ENCODE measurements around the gene HIF3A.
A peak's percentile ranks its signal among the peaks of the same experiment; 100 is the strongest.

HIF3A gene

DNA sequence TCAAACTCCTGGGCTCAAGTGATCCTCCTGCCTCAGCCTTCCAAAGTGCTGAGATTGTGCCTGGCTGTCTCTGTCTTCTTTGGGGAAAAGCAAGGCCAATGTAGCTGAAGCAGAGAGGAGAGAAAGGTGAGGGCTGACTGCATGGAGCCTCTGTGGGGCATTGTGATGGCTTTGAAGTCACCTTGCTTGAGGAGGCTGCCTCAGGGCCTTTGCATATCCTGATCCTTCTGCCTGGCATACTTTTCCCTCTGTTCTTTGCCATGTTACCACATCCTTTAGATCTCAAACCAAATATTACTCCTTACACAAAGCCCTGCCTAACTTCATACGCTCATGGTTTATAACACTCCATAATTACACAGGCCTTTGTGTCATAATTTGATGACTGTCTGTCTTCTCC lies 40.6 kb downstream of the HIF3A start:
- no peak for DNase-seq

DNA sequence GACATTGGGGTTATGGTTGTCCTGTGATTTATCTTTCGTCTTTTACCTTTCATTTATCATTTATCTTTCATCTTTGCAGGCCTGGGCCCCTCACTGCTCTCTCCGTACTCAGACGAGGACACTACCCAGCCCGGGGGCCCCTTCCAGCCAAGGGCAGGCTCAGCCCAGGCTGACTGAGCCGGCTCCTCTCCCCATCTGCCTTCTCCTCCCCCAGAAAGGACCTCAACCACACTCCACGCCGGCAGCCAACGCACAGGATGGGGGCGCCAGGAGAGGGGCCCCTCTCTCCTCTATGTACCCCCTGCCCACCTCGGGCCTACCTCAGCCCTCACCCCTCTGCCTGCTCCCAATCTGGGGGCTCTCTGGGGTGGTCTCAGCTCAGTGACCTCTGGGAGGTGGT lies 42.6 kb downstream of the HIF3A start:
- no peak for DNase-seq

DNA sequence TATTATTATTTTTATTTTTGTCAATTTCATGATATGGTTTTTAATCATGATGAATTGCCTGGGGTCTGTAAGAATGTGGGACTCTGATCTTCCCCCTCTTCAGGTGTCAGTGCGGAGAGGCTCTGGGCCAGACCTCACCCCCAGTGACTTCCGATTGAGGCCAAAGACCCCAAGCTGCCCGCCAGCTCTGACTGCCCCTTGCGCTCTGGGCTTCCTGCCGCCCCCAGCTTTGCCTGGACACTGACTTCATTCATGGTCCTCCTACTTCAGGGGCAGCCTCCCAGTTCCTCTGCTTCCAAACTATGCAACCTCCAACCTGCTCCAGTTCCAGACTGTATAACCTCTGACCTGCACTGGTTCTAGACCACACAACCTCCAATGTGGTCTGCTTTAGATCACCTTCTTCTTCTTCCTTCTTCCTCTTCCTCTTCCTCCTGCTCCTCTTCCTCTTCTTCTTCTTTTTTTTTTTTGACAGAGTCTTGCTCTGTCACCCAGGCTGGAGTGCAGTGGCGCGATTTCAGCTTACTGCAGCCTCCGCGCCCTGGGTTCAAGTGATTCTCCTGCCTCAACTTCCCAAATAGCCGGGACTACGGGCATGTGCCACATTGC lies 43.3 kb downstream of the HIF3A start:
- DNase-seq = no peak

DNA sequence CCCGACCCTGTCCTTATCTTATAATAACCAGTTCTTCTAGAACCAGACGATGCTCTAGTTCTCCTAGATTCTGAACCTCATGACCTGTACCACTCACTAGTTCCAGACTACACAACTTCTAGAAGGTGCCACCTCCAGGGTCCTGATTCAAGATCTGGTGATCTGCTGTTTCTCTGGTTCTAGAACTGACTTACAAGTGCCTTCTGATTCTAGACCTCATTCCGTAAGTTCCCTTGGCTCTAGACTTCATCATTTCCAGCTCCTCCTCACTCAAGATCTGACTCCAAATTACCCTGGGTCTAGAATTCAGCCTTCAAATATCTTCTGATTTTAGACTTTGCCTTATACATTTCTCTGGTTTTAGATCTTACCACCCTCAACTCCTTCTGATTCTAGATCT lies 45.1 kb downstream of the HIF3A start:
- no peak for DNase-seq

DNA sequence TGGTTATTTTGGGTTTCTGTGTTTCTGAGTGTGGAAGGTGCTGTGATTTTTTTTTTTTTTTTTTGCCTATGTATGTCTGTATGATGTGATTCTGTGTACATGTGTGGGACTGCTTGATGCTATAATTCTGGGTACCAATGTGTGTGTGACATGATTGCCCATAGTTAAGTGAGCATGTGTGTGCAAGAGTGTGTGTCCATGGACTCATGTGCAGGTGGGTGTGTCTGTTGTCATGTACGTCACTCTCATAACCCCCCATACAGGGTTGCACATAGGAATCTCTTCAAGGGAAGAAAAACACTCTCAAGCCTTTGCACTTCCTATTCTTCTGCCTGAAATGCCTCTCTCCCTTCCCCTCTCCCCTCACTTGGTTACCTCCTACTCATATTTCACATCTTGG lies 47.5 kb downstream of the HIF3A start:
- DNase-seq = no peak

DNA sequence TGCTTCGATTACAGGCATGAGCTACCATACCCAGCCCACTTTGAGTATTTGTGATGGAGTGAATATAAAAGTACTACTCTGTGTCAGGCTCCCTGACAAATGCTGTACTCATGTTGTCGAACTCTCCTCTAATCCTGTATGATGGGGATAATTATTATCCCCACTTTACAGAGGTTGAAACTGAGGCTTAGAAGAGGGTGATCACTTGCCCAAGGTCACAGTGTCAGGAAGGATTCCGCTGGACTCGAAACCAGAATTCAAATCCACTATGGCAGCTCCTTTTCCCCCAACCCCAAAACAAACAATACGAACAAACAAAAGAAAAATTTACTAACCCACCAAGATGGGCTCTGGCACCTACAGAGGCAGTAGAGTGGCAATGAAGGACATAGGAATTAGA lies 48.3 kb downstream of the HIF3A start:
- no peak for DNase-seq

DNA sequence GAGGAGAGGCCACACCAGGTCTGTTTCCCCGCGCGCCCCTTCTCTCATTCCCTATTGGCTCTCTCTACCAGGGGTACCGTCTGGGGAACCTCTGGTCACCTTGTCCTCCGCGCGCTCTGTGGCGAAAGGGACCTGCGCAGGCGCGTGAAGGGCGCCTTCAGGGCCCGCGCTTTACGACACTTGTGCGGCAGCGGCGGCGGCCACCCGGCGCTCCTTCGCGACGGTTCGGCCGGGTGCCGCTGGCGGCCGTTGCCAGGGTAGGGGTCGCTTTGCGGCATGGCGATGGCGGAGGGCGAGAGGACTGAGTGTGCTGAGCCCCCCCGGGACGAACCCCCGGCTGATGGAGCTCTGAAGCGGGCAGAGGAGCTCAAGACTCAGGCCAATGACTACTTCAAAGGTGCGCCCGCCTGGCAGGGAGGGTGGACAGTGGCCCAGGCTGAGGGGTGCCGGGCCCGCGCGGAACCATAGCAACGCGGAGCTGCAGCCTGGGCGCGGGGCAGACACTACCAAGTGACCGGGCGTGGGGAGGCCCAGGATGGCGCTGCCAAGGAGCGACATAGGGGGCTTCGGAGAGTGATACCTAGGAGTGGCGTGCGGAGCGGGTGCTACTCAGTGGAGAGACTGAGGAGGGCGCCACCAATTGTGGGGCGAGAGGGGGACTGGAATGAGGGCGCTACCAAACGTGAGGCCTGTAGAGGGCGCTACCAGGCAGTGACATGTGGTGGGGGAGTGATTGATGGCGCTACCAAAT lies 50.2 kb downstream of the HIF3A start, which contains the start of gene PPP5C:
Gene PPP5C (plus strand): TSS at position 267 of the 751 bp plus-strand sequence. CDS start 10 bp downstream, at position 277.
- DNase-seq = peak; percentile 96

DNA sequence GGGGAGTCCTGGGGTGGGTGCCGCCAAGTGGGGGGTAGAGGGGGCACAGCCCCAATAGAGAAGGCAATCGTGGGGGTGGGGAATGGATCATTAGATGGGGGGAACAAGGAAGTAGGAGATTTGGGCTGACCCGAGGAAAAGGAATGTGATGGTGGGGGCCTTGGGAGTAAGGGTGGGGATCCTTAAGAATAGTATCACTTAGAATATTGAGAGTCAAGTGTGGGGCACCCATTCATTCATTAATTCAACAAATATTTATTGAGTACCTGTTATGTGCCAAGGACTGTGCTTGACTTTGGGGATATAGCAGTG lies 50.7 kb downstream of the HIF3A start:
- DNase-seq = no peak

DNA sequence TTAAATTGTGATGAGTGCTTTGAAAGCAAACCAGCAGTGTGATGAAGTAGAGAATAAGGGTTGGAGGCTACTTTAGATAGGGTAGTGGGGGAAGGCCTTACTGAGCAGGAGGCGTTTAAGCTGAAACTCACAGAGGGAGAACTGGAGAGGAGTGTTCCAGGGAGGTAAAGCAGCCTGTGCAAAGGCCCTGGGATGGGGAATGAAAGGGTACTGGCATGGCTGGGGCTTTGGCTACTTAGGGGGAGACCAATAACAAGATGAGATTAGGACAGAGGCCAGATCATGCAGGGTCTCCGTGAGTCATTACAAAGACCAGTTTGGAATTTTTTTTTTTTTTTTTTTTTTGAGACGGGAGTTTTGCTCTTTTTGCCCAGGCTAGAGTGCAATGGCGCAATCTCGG lies 51.1 kb downstream of the HIF3A start:
- no peak for DNase-seq

DNA sequence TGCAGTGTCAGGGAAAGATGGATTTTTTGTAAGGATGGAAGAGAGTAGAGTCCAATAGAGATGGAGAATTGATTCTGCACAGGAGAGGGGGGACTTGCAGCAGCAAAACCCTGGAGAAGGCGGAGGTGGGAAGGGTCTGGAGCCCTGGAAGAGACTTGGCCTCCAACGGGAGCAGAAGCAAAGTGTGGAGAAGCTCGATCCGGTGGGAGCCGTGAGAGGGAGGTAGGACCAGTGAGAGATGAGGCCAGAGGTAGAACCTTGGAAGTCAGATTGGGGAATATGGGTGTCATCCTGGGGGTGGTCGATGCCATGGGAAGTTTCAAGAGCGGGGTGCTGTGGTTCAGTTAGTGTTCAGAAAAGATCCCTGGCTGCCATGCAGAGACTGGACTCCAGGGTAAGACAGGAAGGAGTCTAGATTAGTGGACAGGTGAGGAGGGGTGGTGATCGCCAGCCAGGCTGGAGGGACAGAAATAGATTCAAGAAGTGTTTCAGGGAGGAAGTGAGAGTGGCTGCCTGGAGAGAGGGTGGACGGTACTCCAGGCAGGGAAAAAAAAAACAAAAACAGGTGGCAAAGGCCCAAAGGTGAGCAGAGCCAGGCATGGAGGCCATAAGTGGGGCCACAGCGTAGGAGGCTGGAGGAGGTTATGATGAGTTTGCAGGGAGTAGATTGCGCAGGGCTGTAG lies 52.6 kb downstream of the HIF3A start:
- no peak for DNase-seq

DNA sequence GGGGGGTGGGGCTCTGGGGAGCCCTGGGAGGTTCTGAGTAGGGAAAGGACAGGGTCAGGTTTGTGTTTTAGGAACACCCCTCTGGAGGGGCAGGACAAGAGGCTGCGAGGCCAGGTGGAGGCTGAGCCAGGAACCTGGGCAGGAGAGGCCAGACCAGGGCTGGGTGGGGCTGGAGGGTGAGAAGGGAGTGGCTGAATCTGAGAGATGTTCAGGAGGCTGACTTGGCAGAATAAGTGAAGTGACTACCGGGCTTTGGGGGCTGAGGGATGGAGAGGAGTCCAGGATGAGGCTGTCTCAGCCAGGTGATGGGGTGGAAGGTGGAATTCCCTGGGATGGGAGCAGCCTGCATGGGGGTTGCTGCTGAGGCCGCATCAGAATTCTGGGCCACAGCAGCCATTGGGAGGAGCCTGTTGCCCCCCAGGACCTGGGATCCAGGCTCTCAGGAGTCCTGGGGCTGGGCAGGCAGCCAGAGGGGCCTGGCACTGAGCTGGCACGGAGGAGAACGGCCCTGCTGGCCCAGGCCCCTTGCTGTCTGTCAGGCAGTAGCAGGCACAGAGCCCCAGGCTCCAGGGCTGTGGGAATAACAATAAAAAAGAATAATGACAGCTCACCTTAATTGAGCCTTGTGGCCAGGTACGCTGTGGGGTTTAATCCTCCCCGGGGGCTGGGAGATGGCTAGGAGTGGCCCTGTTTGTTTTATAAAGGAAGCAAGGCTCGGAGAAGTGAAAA lies 53.4 kb downstream of the HIF3A start:
- DNase-seq = peak; percentile 44

DNA sequence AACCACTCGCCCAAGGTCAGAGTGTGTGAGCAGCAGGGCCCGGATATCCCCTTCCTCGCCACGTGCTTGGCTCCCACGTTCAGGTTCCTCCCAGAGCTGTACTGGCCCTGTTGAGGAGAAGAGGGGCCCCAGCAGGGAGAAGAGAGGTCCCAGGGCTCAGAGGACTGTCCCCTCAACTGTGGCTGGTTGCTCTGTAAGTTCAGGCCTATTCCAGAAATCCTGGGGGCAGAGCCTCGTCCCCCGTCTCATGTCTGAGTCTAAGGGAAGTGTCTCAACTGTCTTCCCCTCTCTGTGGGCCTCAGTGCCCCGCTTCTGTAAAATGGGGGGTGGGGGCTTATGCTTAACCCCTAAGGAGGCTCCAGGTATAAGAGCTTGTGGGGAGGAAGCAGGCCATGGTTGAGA lies 53.9 kb downstream of the HIF3A start:
- peak; percentile 55 for DNase-seq

DNA sequence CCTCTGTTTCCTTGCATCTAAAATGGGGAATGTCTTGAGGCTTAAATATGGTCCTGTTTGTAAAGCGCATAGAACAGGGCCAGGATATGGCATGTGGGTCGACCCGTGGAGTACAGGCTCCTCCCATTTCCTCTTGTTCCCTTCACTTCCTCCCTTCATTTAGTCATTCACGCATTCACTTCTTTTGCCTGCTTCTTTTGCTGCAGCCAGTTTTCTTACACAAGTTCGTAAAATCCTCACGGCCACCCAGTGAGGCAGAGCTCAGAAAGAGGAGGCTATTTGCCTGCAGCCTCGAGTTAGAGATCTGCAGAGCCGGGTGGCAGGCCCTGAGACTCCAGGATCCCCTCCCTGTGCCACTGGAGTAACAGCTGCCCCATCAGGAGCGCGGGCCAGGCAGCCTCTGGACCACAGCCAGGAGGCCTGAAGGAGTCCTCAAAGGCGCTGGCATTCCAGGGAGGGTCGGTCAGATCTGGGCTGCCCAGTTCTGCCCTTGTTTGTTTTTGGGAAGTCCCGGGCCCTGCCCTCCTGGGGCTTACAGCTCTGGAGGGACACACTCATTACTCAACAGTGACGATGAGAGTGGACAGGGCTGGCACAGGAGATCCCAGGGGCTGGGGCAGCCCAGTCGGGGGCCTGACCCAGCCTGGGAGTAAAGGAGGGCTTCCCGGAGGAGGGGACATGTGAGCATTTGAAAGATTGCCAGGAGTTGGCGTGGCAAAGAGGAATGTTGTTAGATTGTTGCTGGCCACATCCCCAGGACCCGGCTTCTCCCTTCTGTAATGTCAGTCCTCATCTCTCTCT lies 54.6 kb downstream of the HIF3A start:
- DNase-seq = peak; percentile 65

DNA sequence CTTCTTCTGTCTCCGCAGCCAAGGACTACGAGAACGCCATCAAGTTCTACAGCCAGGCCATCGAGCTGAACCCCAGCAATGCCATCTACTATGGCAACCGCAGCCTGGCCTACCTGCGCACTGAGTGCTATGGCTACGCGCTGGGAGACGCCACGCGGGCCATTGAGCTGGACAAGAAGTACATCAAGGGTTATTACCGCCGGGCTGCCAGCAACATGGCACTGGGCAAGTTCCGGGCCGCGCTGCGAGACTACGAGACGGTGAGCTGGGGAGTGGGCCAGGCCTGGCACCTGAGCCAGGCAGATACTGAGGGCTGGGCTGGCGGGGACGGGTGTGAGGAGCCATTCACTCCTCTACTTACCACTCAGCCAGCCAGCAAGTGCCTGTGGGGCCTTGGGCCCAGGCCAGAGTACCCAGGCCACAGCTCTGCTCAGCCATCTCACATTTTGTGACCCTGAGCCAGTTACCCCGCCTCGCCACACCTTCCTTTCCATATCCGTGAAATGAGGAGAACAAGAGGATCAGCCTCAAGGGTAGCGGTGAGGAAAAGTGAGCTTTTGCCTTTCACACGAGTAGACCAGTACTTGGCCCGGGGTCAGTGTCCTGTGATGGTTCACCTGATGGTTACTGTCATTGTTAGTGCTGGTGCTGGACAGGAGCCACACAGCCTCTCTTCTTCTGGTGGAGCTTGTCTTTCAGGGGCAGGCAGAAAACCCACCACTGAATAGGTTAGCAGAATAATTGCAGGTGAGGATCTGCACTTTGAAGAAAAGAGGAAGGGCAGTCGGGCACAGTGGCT lies 57.1 kb downstream of the HIF3A start:
- no peak for DNase-seq

DNA sequence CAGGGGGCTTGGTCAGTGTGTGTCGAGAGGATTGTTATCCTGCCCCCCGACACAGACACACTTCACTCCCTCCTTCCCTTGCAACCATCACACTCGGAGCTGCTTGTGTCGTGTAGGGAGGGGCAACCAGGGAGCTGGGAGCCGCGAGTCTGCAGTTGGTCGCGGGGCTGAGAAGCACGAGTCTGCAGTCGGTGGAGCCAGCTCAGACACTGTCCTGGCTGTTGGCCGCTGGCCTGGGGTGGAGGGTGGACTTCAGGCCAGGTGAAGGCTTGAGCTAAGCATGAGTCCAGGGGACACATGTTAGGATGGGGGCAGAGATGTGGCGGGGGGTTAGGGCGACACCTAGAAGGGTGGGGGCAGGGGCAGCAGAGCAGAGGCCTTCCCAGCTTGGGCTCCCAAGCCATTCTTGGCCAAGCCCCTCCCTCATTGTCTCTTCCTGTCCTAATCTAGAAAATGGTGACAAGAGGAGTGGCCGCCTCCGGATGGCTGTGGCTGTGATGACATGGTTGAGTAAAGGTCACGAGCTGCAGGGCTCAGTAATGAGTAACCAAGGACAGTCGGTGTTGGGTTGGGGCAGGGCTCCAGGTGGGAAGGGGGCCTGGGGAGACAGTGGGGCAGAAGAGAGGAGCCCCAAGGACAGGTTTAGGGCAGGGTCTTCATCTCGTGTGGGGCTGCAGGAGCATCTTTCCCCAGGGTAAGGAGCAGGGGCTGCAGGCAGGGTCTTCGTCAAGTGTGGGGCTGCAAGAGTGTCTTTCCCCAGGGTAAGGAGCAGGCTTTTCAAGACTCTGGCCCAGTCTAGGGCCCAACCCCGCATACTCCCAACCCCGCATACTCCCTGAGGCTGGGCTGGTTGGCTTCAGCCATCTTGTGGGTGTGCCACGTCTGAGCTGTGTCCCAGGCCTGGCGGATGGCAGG lies 58.6 kb downstream of the HIF3A start:
- DNase-seq = no peak

DNA sequence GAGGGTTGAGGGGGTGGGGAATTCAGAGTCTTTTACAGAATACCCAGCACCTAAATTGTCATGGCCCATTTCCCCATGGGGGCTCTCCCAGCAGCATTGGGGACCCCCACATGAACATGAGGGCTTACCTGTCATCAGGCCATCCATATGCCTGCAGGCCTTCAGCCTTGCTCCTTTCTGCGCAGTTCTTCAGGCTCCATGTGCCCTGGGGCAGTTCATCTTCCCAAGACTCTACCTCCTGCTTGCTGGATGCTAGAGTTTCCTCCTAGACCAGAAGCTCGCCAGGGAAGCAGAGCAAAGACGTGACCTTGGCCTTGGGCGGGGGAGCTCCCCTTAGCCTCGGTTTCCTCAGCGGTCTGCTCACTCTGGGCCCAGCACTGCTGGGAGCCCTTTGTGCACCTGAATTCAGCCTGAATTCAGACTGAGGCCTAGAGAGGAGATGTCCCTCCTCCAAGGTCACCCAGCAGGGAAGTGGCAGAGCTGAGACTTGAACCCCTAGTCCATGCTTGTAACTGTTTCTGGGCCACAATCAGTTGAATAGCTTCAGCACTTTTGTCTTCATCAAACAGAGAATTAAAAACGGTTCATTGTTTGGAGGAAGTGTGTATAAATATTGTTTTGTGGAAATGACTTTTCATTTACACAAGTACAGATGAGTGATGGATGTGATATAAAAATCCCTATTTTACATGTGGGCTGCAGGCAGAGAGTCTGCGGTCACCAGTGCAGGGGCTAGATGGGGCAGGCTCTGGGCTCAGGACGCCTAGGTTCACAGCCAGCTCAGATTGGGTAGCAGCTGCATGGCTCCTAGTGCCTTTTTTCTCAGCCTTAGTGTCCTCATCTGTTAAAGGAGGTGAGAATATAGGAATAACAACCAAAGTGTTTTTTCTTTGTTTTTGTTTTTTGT lies 59.6 kb downstream of the HIF3A start:
- no peak for DNase-seq

DNA sequence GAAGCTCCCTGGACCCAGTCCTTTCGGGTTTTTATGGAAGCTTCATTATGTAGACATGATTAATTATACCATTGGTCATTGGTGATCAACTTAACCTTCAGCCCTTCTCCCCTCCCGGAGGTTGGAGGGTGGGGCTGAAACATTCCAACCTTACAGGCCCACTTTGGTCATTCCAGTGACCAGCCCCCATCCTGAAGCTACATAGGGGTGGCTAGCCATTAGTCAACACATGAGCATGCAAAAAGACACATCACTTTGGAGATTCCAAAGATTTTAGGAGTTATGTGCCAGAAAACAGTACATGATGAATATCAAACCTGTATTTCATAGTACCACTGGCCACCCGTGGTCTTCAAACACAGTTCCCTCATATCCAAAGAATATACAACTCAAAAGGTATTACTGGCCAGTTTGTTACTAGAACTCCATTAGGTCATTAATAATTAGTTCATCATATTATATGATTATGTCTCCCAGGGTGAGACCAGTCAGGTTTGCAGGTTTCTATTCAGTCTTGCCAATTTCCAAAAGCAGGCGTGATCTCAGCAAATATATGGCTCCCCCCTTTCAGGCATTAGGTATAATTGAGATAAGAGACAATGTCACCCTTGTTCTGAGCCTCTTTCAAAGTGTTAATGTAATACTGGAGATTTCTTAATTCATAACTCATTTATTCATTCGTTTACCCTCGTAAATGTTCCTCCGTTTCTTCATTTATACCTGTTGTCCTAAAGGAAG lies 61.2 kb downstream of the HIF3A start:
- DNase-seq = no peak

DNA sequence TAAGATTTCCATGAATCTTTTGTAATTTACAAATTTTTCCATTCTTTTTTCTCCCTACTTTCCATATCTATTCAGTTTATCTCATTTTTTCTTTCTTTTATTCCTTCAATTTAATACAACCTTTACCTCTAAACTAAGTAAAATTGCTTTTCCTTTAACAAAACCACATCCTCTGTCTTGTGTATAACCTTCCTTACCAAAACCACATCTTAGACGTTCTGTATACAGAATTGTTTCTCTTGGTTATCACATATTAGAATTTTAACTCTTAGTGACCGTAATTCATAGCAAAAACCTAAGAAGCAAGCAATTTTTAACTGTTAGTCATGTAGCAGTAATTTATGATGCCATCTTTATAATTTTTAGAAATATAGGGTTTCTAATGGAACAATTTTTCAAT lies 65.1 kb downstream of the HIF3A start:
- DNase-seq = no peak

DNA sequence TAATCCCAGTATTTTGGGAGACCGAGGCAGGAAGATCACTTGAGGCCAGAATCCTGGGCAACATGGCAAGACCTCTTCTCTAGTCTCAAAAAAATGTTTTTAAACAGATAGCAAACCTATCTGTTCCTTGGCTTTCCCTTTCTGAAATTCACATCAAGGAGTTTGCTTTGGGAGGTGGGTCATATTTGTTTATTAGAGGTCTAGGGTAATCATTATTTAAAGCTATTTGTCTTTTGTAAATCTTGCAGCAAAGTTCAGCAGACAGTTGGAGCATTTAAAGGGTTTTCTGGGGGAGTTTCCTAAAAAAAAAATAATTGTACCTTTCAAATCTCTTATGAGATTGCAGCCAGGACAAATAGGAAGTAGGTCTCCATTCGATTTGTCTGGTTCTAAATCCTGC lies 67.5 kb downstream of the HIF3A start:
- no peak for DNase-seq

Measured in activated CD4-positive, alpha-beta T cell treated with anti-CD3 and anti-CD28 coated beads, Interleukin-2, Interleukin-6, amounts not matched to agents 100 ng/mL and 50 ng/mL, durations not matched to agents 16 hours and 8 hours (primary cell).